Measurements from ENCODE around the gene GRK4. TPM values are rescaled to one million over a fixed set of nuclear protein-coding genes. Genes with fewer than 3 reads are reported as not detected.
A peak's percentile ranks its signal among the peaks of the same experiment; 100 is the strongest.

GRK4 gene
- total RNA-seq, 1 donor from 2014 or later = 1.9 TPM

GRCh38 chr4:2961421-2961810 is 2.0 kb upstream of the GRK4 start:
- H3K4me1 ChIP-seq = peaks cover 3 to 12% of the 10 kb centered on the region in 2 donors
- no peaks in the 10 kb centered on the region for H3K27me3 ChIP-seq
- H3K36me3 ChIP-seq = peaks cover 14 to 22% of the 10 kb centered on the region in 2 donors
- no peak for TF ChIP-seq CTCF (IDR thresholded peaks at IDR 0.05)
- no peaks in the 10 kb centered on the region for H3K9me3 ChIP-seq
- intact Hi-C loops (cut with DNase I) = loop anchor here (5.0 to 10.0 kb wide), 3 partner anchors 497 to 1107 kb away; partner anchors contain the start of genes HAUS3, LETM1, POLN and RNF4
- no peak overlapping the region for H3K27ac ChIP-seq
- DNase-seq (ENCODE audit: low spot score in 2 of 2) = no peak
- H3K4me3 ChIP-seq = peak overlapping the region; percentile 88 to 94

GRCh38 chr4:2961811-2962441 is 1.4 kb upstream of the GRK4 start:
- Histone ChIP-seq H3K4me1 (peaks cover 3 to 12% of the 10 kb centered on the region in 2 donors), H3K27ac (no peak overlapping the region), H3K27me3 (no peaks in the 10 kb centered on the region), H3K36me3 (peaks cover 9 to 17% of the 10 kb centered on the region in 2 donors), H3K9me3 (no peaks in the 10 kb centered on the region), H3K4me3 (peak overlapping the region; percentile 88 to 94)
- TF ChIP-seq CTCF (IDR thresholded peaks at IDR 0.05) = no peak
- no peak for DNase-seq (ENCODE audit: low spot score in 2 of 2)
- intact Hi-C loops (cut with DNase I) = loop anchor here (2.0 to 10.0 kb wide), 5 partner anchors 197 to 1107 kb away; partner anchors contain the start of genes HAUS3, LETM1, POLN and RGS12

GRCh38 chr4:2962614-2963174 is 677 bp upstream of the GRK4 start:
- Histone ChIP-seq H3K4me3 (peak overlapping the region; percentile 88 to 94), H3K27me3 (no peaks in the 10 kb centered on the region), H3K36me3 (peaks cover 4 to 9% of the 10 kb centered on the region in 2 donors), H3K4me1 (peaks cover 3 to 12% of the 10 kb centered on the region in 2 donors), H3K9me3 (no peaks in the 10 kb centered on the region), H3K27ac (peak overlapping the region; percentile 78 to 83)
- no peak for TF ChIP-seq CTCF (IDR thresholded peaks at IDR 0.05)
- peak in 1 of 2 donors; percentile 70 for DNase-seq (ENCODE audit: low spot score in 2 of 2)
- intact Hi-C loops (cut with DNase I) = loop anchor here (1.0 to 10.0 kb wide), 12 partner anchors 28 to 1108 kb away; partner anchors contain the start of genes ADD1, CFAP99, FAM193A and HAUS3

GRCh38 chr4:2963966-2964471 is 648 bp downstream of the GRK4 start:
- Histone ChIP-seq H3K9me3 (no peaks in the 10 kb centered on the region), H3K36me3 (no peaks in the 10 kb centered on the region), H3K4me3 (peak overlapping the region; percentile 88 to 94), H3K4me1 (peaks cover 3 to 12% of the 10 kb centered on the region in 2 donors), H3K27me3 (no peaks in the 10 kb centered on the region), H3K27ac (peak overlapping the region; percentile 78 to 83)
- DNase-seq (ENCODE audit: low spot score in 2 of 2) = peak in 1 of 2 donors; percentile 81
- intact Hi-C loops (cut with DNase I) = loop anchor here (1.0 to 10.0 kb wide), 12 partner anchors 30 to 1109 kb away; partner anchors contain the start of genes ADD1, CFAP99, FAM193A and HAUS3
- no peak for TF ChIP-seq CTCF (IDR thresholded peaks at IDR 0.05)

GRCh38 chr4:2964706-2965258 is 1.4 kb downstream of the GRK4 start:
- TF ChIP-seq CTCF (IDR thresholded peaks at IDR 0.05) = no peak
- H3K9me3 ChIP-seq = no peaks in the 10 kb centered on the region
- peaks cover 3 to 12% of the 10 kb centered on the region in 2 donors for H3K4me1 ChIP-seq
- intact Hi-C loops (cut with DNase I) = loop anchor here (5.0 to 10.0 kb wide), 3 partner anchors 500 to 1110 kb away; partner anchors contain the start of genes HAUS3, LETM1, POLN and RNF4
- no peaks in the 10 kb centered on the region for H3K27me3 ChIP-seq
- H3K4me3 ChIP-seq = peak overlapping the region; percentile 88 to 94
- H3K36me3 ChIP-seq = no peaks in the 10 kb centered on the region
- no peak for DNase-seq (ENCODE audit: low spot score in 2 of 2)
- H3K27ac ChIP-seq = no peak overlapping the region
